HFFc6 (cell line): Measurements from ENCODE around the gene KCNIP4. TPM values are rescaled to one million over a fixed set of nuclear protein-coding genes. Genes with fewer than 3 reads are reported as not detected.
A peak's percentile ranks its signal among the peaks of the same experiment; 100 is the strongest.

ENCODE experiments used
- DNase-seq: peaks from one replicate; pipeline ENCODE4 v3.0.0-alpha.2; 2018
- H3K27ac Mint-ChIP-seq: 2 replicates; pipeline ENCODE4 v1.8.0; 2020; ENCODE audit warnings: mild to moderate bottlenecking, mixed read lengths
- H3K27me3 Mint-ChIP-seq: 2 replicates; pipeline ENCODE4 v1.8.0; 2021; ENCODE audit warnings: mild to moderate bottlenecking, moderate library complexity, mixed read lengths; ENCODE audit not compliant: insufficient read depth
- H3K36me3 Mint-ChIP-seq: 2 replicates; pipeline ENCODE4 v1.8.0; 2021; ENCODE audit warnings: low read depth, mixed read lengths
- H3K4me1 Mint-ChIP-seq: 2 replicates; pipeline ENCODE4 v1.8.0; 2020; ENCODE audit warnings: low read depth, mixed read lengths
- H3K4me3 Mint-ChIP-seq: 2 replicates; pipeline ENCODE4 v1.8.0; 2020; ENCODE audit warnings: mild to moderate bottlenecking, moderate library complexity, mixed read lengths
- H3K9me3 Mint-ChIP-seq: 2 replicates; pipeline ENCODE4 v1.8.0; 2020; ENCODE audit warnings: mild to moderate bottlenecking, mixed read lengths
- CTCF ChIP-seq: fragments of 200-600 bp; sonication (generic); IDR thresholded peaks from 2 replicates; pipeline ENCODE4 v1.5.0; 2021; ENCODE audit warnings: antibody characterized with exemption, mild to moderate bottlenecking
- total RNA-seq, 6 experiments: library from RNA; stranded (reverse); fragmentation: NEBNext Ultra II Directional; extraction: Animal tissue kit (Norgen Biotek cat#: 25700); gene quantifications; 2 replicates in 1 of 6; 3 replicates in 5 of 6; pipeline ENCODE4 v1.2.3, GENCODE V29; 2021

Gene KCNIP4
- total RNA-seq, 6 experiments from 2014 or later: not detected

DNA sequence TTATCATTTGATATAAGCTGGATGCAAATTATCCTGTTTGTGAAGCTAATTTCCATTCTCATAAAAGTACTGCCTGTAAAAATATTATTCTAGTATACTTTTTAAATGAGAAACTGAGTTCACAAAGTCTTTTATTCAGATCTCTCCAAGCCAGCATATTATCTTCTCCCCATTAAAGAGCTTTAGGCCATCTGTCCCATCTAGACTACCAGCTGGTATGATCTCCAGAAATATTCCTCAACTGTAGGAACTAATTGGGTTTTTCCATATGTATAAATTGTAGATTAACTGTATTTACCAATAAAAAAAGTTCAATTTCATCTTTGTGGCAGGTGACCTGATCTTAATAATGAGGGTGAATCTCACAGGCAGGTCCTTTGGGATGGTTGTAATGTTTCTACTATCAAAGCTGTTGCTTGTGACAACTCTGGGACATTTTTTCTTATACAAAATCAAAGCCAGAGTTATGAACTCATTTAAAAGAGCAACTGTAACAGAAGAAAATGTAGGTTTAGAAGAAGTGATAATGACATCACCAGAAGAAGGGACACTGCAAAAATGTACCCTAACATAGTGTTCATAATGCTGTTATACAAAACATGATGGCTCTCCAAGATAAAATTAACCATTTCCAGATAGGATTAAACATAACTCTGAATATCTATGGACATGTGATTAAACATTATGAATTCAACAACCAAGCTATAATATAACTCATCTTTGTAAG is 132.8 kb downstream of the KCNIP4 start:
- H3K4me3 Mint-ChIP-seq: no peak overlapping the region
- H3K4me1 Mint-ChIP-seq: peaks cover 13% of the 10 kb centered on the region
- TF ChIP-seq CTCF: no peak
- no peaks in the 10 kb centered on the region for H3K27me3 Mint-ChIP-seq
- H3K9me3 Mint-ChIP-seq: peaks cover 31% of the 10 kb centered on the region
- H3K27ac Mint-ChIP-seq: no peak overlapping the region
- DNase-seq: no peak
- H3K36me3 Mint-ChIP-seq: peaks cover 27% of the 10 kb centered on the region

GRCh38 chr4:21811565-21811964 is 137.0 kb downstream of the KCNIP4 start:
- peak; percentile 28 for DNase-seq
- H3K27ac Mint-ChIP-seq: peak overlapping the region; percentile 29; the same call in 1 of the 2 replicates
- no peaks in the 10 kb centered on the region for H3K27me3 Mint-ChIP-seq
- no peak for TF ChIP-seq CTCF
- no peak overlapping the region for H3K4me3 Mint-ChIP-seq
- peaks cover 4% of the 10 kb centered on the region; the same call in 1 of the 2 replicates for H3K36me3 Mint-ChIP-seq
- peaks cover 15% of the 10 kb centered on the region for H3K4me1 Mint-ChIP-seq
- peaks cover 4% of the 10 kb centered on the region for H3K9me3 Mint-ChIP-seq

DNA sequence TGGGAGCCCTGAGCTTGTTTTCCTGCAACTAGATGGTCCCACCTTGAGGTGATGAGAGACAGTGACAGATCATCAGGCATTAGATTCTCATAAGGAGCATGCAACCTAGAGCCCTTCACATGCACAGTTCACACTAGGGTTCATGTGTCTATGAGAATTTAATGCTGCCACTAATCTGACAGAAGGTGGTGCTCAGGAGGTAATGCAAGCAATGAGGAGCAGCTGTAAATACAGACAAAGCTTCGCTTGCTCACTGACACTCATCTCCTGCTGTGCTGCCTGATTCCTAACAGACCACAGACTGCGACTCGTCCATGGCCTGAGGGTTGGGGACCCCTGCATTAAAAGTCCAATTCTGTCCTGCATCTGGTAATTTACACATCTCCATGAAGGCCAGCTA is 141.6 kb downstream of the KCNIP4 start:
- no peak overlapping the region for H3K4me3 Mint-ChIP-seq
- H3K27ac Mint-ChIP-seq: no peak overlapping the region
- no peak for DNase-seq
- no peak for TF ChIP-seq CTCF
- H3K9me3 Mint-ChIP-seq: no peaks in the 10 kb centered on the region
- no peaks in the 10 kb centered on the region; the same call in 1 of the 2 replicates for H3K27me3 Mint-ChIP-seq
- no peaks in the 10 kb centered on the region for H3K36me3 Mint-ChIP-seq
- peaks cover 39% of the 10 kb centered on the region for H3K4me1 Mint-ChIP-seq

GRCh38 chr4:21802406-21802805 is 146.2 kb downstream of the KCNIP4 start:
- peak; percentile 71 for DNase-seq
- peak overlapping the region; percentile 58 for H3K4me3 Mint-ChIP-seq
- H3K27ac Mint-ChIP-seq: peak overlapping the region; percentile 82
- TF ChIP-seq CTCF: no peak
- no peaks in the 10 kb centered on the region for H3K36me3 Mint-ChIP-seq
- H3K4me1 Mint-ChIP-seq: peaks cover 39% of the 10 kb centered on the region
- H3K9me3 Mint-ChIP-seq: no peaks in the 10 kb centered on the region
- H3K27me3 Mint-ChIP-seq: no peaks in the 10 kb centered on the region; the same call in 1 of the 2 replicates

DNA sequence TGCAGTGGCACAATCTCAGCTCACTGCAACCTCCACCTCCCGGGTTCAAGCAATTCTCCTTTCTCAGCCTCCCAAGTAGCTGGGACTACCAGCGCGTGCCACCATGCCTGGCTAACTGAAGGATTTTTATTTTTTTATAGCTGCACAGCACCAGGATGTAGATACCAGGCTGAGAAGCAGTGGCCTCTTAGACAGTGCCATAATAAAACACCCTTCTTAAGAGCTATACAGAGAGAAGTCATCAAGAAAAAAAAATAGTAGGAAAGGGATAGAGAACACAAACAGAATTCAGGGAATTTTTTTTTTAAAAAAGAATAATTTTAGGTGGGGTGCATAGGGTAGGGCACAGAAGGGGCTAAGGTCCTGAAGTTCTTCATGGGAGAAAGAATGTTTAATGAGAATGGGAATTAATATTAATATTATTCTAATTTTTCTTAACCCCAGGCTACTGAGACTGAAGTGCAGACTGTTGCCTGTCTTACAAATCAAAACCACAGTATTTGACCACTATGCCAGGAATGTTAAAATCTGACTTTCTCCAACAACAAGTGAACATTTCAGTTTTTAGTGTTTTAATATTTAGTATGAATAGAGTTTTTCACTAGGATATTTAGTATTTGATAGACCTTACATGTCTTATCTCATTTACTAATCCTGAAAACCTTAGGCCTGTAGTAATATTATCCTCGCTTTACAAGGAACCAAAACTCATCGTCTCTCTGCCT is 146.7 kb downstream of the KCNIP4 start:
- no peak for TF ChIP-seq CTCF
- Mint-ChIP-seq H3K9me3 (no peaks in the 10 kb centered on the region), H3K27me3 (no peaks in the 10 kb centered on the region; the same call in 1 of the 2 replicates), H3K27ac (peak overlapping the region; percentile 82), H3K4me1 (peaks cover 39% of the 10 kb centered on the region), H3K4me3 (peak overlapping the region; percentile 58), H3K36me3 (no peaks in the 10 kb centered on the region)
- DNase-seq: no peak
